Measurements from ENCODE around the gene AKAP7. TPM values are rescaled to one million over a fixed set of nuclear protein-coding genes. Genes with fewer than 3 reads are reported as not detected.
A peak's percentile ranks its signal among the peaks of the same experiment; 100 is the strongest.

AKAP7 gene
- total RNA-seq, 2 donors from 2014 or later, result 10.2 to 11.6 TPM

- TF ChIP-seq CTCF (IDR thresholded peaks at IDR 0.05), result no peak
- H3K27me3 ChIP-seq, result no peaks in the 10 kb centered on the region
Observed at GRCh38 chr6:131159578-131159977, 24.3 kb downstream of the AKAP7 start.

GRCh38 chr6:131160254-131160758 is 25.0 kb downstream of the AKAP7 start:
- Histone ChIP-seq H3K27ac (no peak overlapping the region), H3K4me3 (no peak overlapping the region), H3K4me1 (peaks cover 0 to 18% of the 10 kb centered on the region in 2 donors), H3K36me3 (no peaks in the 10 kb centered on the region), H3K9me3 (no peaks in the 10 kb centered on the region), H3K27me3 (no peaks in the 10 kb centered on the region)
- DNase-seq (ENCODE audit: low spot score), result no peak
- TF ChIP-seq CTCF (IDR thresholded peaks at IDR 0.05), result no peak

More at GRCh38 chr6:131159578-131159977, 24.3 kb downstream of the AKAP7 start:
- H3K4me3 ChIP-seq, result no peak overlapping the region
- H3K27ac ChIP-seq, result no peak overlapping the region
- no peaks in the 10 kb centered on the region for H3K9me3 ChIP-seq
- peaks cover 0 to 17% of the 10 kb centered on the region in 2 donors for H3K4me1 ChIP-seq
- H3K36me3 ChIP-seq, result no peaks in the 10 kb centered on the region
- no peak for DNase-seq (ENCODE audit: low spot score)

GRCh38 chr6:131161987-131162386 is 26.7 kb downstream of the AKAP7 start:
- Histone ChIP-seq H3K4me3 (no peak overlapping the region), H3K9me3 (no peaks in the 10 kb centered on the region), H3K4me1 (peaks cover 0 to 18% of the 10 kb centered on the region in 2 donors), H3K27me3 (no peaks in the 10 kb centered on the region), H3K36me3 (no peaks in the 10 kb centered on the region), H3K27ac (no peak overlapping the region)
- no peak for TF ChIP-seq CTCF (IDR thresholded peaks at IDR 0.05)
- DNase-seq (ENCODE audit: low spot score), result no peak

GRCh38 chr6:131163886-131164285 is 28.6 kb downstream of the AKAP7 start:
- no peak for DNase-seq (ENCODE audit: low spot score)
- no peaks in the 10 kb centered on the region for H3K27me3 ChIP-seq
- TF ChIP-seq CTCF (IDR thresholded peaks at IDR 0.05), result no peak
- H3K4me3 ChIP-seq, result no peak overlapping the region
- no peak overlapping the region for H3K27ac ChIP-seq
- H3K36me3 ChIP-seq, result no peaks in the 10 kb centered on the region
- no peaks in the 10 kb centered on the region for H3K9me3 ChIP-seq
- peaks cover 0 to 18% of the 10 kb centered on the region in 2 donors for H3K4me1 ChIP-seq

- no peaks in the 10 kb centered on the region for H3K36me3 ChIP-seq
- no peak overlapping the region for H3K4me3 ChIP-seq
- H3K9me3 ChIP-seq, result no peaks in the 10 kb centered on the region
- H3K27me3 ChIP-seq, result no peaks in the 10 kb centered on the region
- DNase-seq (ENCODE audit: low spot score), result no peak
- H3K4me1 ChIP-seq, result peaks cover 0 to 18% of the 10 kb centered on the region in 2 donors
- no peak overlapping the region for H3K27ac ChIP-seq
- TF ChIP-seq CTCF (IDR thresholded peaks at IDR 0.05), result no peak
Observed at GRCh38 chr6:131164506-131164905, 29.2 kb downstream of the AKAP7 start.

GRCh38 chr6:131167773-131168172 is 32.5 kb downstream of the AKAP7 start:
- peaks cover 0 to 9% of the 10 kb centered on the region in 2 donors for H3K4me1 ChIP-seq
- no peak for DNase-seq (ENCODE audit: low spot score)
- peak in 1 of 2 donors; percentile 28 for TF ChIP-seq CTCF (IDR thresholded peaks at IDR 0.05)
- no peaks in the 10 kb centered on the region for H3K9me3 ChIP-seq
- H3K36me3 ChIP-seq, result no peaks in the 10 kb centered on the region
- H3K27ac ChIP-seq, result no peak overlapping the region
- H3K27me3 ChIP-seq, result no peaks in the 10 kb centered on the region
- H3K4me3 ChIP-seq, result no peak overlapping the region

All from right atrium auricular region (tissue), 2 donors.